GM18861 (cell line): ENCODE measurements around the gene SMIM10.
"Not testable (repeated sequence)": the region's sequence is repeated elsewhere in the genome, so short reads cannot be mapped to it uniquely, and the experiment has no call there.

ENCODE experiments used
- ATAC-seq: cut with Tn5 transposase; IDR thresholded peaks from one replicate; pipeline ENCODE4 v1.9.1; 2021; ENCODE audit not compliant: unreplicated experiment

SMIM10 gene

DNA sequence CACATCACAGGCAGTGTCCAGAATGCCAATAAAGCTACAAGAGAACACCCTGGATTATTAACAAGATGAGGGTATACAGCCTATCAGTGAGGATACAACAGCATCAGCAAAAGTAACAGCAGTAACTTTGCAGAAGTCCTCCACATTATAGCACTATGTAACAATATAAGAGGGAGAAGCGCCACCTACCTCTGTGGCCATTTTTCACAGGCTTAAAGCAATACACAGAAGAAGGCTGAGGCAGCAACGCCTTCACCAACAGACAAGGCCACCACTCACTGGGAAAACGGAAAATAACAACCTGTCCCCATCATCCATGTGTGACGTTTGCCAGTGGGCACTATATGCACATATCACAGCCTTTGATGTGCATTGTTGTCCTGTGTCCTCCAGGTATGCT, 19.0 kb downstream of the SMIM10 start:
- ATAC-seq, result no peak

DNA sequence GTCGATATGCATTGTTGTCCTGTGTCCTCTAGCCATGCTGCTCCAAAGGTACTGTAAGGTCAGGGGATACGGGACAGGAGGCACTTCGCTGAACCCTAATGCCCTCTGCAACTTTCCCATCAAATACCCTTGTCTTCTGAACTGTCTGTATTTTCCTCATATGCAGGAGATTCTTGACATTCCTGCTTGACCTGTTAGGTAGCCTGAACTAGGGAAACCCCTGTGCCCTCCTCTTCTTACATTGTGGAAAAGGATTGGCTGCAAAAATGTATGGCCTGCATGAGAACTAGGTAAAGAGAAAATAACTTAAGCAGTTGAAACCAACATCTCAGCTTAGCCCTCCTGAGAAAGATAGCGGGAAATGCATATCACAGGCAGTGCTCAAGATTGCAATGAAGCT, 20.1 kb downstream of the SMIM10 start:
- ATAC-seq, result no peak

DNA sequence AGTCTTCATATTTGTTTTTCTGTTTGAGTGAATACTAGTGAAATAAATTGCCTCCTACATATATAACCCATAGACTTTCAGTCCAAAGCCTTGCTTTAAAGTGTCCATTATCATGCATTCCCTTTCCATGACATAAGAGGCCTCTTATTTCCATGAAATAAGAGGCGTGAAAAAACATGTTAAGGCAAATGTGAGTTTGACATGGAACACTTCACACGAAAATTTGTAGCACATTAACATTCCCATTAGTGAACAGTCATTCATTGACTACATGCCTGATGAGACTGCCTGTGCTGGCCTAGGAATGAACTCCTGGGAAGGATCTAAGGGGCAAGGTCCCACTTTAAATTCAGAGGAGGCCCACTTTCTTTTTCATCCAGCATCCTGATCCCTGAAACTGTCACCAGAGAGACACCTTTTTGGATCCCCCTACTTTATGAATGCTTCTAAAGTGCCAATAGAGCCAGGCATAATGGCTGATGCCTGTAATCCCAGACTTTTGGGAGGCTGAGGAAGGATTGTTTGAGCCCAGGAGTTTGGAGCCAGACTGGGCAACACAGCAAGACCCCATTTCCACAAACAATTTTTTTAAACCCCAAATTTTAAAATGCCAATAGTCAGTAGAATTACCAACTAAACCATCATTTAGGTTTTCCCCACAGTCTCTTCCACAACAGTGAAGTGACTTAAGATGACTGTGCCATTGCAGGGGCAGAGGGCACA, 24.9 kb downstream of the SMIM10 start:
- no peak for ATAC-seq

- not testable (repeated sequence) for ATAC-seq
These were observed 29.1 kb downstream of the SMIM10 start for GRCh38 chrX:135019890-135020289.

DNA sequence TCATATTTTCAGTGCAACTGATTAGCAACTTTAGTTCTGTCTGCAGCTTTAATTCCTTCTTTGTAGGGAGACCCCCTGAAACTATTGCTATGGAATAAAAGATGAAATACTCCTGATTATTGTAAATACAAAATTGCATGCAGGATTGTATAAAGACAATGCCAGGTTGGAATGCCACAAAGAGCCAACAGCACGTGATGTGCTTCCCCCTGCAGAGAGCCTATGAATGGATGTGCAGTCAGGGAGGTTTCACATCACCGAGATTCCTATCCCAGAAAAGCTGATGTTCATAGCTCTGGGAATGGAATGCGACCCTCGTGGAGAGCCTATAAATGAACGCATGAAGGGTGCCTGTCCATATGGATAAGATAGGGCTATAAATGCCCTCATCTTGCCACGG, 33.0 kb downstream of the SMIM10 start:
- not testable (repeated sequence) for ATAC-seq

DNA sequence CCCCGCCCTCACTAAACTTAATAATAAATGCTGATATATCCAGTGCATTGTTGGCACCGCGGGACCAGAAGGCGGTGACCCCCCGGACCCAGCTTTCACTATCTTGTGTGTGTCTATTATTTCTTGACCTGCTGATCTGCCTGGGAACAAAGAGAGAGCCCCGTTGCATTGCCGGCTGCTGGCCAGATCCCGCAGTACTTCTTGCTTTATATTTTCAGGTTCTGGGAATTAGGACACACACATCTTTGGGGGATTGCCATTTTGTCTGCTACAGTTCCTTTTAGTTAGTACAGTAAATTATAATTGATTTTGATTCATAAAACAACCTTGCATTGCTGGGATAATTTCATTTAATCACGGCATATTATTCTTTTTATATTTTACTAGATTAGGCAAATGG, 33.7 kb downstream of the SMIM10 start:
- ATAC-seq, result no peak

DNA sequence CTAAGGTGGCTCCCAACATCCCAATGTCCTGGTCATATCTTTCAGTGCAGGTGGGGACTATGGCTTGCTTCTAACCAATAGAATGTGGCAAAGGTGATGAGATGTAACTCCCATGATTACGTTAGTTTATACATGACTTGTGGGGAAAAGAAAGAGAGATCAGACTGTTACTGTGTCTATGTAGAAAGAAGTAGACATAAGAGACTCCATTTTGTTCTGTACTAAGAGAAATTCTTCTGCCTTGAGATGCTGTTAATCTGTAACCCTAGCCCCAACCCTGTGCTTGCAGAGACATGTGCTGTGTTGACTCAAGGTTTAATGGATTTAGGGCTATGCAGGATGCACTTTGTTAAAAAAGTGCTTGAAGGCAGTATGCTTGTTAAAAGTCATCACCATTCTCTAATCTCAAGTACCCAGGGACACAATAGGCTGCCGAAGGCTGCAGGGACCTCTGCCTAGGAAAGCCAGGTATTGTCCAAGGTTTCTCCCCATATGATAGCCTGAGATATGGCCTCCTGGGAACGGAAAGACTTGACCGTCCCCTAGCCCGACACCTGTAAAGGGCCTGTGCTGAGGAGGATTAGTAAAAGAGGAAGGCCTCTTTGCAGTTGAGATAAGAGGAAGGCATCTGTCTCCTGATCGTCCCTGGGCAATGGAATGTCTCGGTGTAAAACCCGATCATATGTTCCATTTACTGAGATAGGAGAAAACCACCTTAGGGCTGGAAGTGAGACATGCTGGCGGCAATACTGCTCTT, 39.6 kb downstream of the SMIM10 start:
- not testable (repeated sequence) for ATAC-seq

- not testable (repeated sequence) for ATAC-seq
These were observed 50.6 kb downstream of the SMIM10 start for GRCh38 chrX:135041149-135042123.
